ENCODE data around the gene TNFRSF18. TPM values are rescaled to one million over a fixed set of nuclear protein-coding genes. Genes with fewer than 3 reads are reported as not detected.

TNFRSF18 gene
- total and polyA plus RNA-seq, 8 donors = 0.32 to 1.2 (median 0.34) TPM; not detected in 3

DNA sequence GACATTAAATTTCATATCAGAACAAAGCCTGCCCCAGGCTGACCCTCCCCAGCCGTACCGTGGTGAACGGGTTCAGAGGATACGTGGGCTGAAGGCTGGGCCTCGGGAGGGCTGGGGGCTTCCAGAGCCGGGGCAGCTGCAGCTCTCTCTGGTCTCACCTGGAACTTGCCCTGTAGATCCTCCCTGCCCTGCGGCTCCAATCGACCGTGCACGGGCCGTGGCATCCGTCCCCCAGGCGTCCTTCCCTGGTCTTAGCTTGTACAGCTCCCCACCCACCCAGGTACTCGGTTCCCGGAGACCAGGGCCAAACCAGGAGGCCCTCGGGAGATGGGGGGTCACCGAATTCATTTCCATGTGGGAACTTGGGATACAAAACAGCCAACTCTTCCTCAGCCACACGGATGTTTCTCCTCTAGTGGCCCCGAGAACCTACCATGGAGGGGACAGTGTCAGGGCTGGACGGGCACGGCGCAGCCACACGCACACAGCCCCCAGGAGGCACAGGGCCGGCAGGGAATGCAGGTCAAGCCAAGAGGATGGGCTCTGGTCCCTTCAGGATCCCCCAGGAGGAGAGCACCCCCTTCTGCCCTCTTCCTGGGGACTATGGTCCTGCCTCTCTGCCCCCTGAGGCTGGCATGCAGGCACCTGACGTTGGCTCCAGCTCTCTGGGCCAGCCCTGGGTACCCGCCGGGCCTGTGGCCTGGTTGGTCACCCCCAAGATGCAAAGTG lies 28.8 kb upstream of the TNFRSF18 start:
- no peaks in the 10 kb centered on the region for H3K9me3 ChIP-seq
- ATAC-seq = no peak
- peaks cover 0 to 15% (median 9%) of the 10 kb centered on the region in 3 donors for H3K4me1 ChIP-seq
- no peaks in the 10 kb centered on the region for H3K27me3 ChIP-seq
- WGBS, 2 donors = 88 to 93% methylated on average over 27 of the region's 27 CpGs
- FAIRE-seq = no peak
- DNase-seq = no peak
- TF ChIP-seq, protein P1, sequence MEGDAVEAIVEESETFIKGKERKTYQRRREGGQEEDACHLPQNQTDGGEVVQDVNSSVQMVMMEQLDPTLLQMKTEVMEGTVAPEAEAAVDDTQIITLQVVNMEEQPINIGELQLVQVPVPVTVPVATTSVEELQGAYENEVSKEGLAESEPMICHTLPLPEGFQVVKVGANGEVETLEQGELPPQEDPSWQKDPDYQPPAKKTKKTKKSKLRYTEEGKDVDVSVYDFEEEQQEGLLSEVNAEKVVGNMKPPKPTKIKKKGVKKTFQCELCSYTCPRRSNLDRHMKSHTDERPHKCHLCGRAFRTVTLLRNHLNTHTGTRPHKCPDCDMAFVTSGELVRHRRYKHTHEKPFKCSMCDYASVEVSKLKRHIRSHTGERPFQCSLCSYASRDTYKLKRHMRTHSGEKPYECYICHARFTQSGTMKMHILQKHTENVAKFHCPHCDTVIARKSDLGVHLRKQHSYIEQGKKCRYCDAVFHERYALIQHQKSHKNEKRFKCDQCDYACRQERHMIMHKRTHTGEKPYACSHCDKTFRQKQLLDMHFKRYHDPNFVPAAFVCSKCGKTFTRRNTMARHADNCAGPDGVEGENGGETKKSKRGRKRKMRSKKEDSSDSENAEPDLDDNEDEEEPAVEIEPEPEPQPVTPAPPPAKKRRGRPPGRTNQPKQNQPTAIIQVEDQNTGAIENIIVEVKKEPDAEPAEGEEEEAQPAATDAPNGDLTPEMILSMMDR (IDR thresholded peaks at IDR 0.05) = no peak
- no peaks in the 10 kb centered on the region for H3K36me3 ChIP-seq
- no peak overlapping the region for H3K27ac ChIP-seq
- no peak overlapping the region for H3K4me3 ChIP-seq
- intact Hi-C loops (cut with DNase I) = no loop called here

DNA sequence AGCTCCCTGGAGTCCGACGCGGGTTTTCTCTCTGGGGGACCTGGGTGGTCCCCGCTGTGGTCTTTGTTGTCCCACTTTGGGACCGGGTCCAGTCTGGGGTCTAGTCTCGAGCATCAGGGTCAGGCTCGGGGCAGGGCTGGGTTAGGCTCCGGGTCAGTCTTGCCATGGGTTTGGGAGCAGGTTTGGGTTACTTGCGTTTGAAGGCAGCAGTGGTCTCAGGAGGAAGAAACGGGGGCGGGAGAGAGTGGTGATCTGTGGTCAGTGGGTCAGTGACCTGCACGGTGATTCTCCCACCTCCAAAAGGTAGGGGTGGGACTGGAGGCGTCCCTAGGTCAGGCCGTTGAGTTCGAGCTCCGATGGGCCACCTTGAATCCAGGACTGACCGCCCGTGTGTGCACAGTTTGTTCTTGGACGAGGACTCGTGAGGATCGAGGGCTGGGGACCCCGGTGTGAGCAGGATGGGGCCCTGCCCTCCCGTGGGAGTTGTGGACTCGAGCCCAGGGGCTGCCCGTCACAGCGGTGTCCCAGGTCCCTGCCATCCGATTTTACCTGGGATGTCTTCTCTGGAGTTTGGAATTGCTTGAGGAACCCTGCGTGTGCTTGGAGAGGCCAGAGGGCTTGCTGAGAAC lies 27.9 kb upstream of the TNFRSF18 start:
- DNase-seq (no peak), ATAC-seq (no peak), FAIRE-seq (no peak)
- Histone ChIP-seq H3K27me3 (no peaks in the 10 kb centered on the region), H3K4me1 (peaks cover 0 to 22% (median 9%) of the 10 kb centered on the region in 3 donors), H3K27ac (no peak overlapping the region), H3K9me3 (no peaks in the 10 kb centered on the region), H3K4me3 (no peak overlapping the region), H3K36me3 (no peaks in the 10 kb centered on the region)
- 93 to 97% methylated on average over 28 of the region's 28 CpGs for WGBS, 2 donors
- intact Hi-C loops (cut with DNase I) = no loop called here
- TF ChIP-seq, protein P1 (IDR thresholded peaks at IDR 0.05) = no peak

DNA sequence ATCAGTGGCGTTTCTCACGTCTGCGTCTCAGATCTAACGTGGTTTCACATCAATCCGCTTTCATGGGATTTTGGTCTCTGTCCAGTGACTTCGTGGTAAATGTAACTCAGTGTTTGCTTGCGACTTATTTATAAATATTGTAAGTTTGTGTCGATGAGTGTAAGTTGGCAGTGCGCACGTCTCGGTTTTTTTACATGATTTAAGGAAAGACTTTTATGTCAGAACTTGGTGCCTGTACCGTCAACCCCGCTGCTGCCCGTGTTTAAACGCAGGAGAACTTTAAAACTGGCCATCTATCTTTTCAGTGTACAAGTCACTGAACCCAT lies 27.1 kb upstream of the TNFRSF18 start:
- WGBS, 2 donors = 95 to 98% methylated on average over 15 of the region's 15 CpGs
- no peak for FAIRE-seq
- Histone ChIP-seq H3K36me3 (no peaks in the 10 kb centered on the region), H3K4me1 (peaks cover 0 to 22% (median 9%) of the 10 kb centered on the region in 3 donors), H3K4me3 (no peak overlapping the region), H3K9me3 (no peaks in the 10 kb centered on the region), H3K27me3 (no peaks in the 10 kb centered on the region), H3K27ac (no peak overlapping the region)
- ATAC-seq = no peak
- intact Hi-C loops (cut with DNase I) = no loop called here
- TF ChIP-seq, protein P1 (IDR thresholded peaks at IDR 0.05) = no peak
- DNase-seq = no peak

DNA sequence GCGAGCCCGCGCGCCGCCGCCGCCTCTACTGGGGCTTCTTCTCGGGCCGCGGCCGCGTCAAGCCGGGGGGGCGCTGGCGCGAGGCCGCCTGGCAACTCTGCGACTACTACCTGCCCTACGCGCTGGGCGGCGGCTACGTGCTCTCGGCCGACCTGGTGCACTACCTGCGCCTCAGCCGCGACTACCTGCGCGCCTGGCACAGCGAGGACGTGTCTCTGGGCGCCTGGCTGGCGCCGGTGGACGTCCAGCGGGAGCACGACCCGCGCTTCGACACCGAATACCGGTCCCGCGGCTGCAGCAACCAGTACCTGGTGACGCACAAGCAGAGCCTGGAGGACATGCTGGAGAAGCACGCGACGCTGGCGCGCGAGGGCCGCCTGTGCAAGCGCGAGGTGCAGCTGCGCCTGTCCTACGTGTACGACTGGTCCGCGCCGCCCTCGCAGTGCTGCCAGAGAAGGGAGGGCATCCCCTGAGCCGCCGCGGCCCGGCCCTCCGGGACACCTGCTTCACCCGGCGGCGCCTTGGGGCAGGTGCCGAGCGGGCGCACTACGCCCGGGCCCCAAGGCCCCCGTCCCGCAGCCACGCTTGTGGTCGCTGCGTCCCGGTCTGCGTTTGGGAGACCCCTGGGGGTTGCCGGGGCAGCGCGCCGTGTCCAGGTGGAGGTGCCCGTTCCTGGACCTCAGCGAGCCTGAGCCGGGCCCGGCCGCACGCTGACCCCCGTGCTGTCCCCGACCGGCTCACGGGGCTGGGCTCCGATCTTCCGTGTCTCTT lies 26.6 kb upstream of the TNFRSF18 start:
- Histone ChIP-seq H3K9me3 (no peaks in the 10 kb centered on the region), H3K4me1 (peaks cover 0 to 22% (median 9%) of the 10 kb centered on the region in 3 donors), H3K27ac (no peak overlapping the region), H3K4me3 (peak overlapping the region in 2 of 4 donors; percentile 37 to 98), H3K36me3 (peaks cover 0 to 5% (median 0%) of the 10 kb centered on the region in 3 donors), H3K27me3 (no peaks in the 10 kb centered on the region)
- FAIRE-seq (no peak), DNase-seq (peak in 2 of 6 donors; percentile 43 to 60), ATAC-seq (no peak)
- 76 to 84% methylated on average over 91 to 98 of the region's 98 CpGs for WGBS, 2 donors
- TF ChIP-seq, protein P1 (IDR thresholded peaks at IDR 0.05) = no peak
- intact Hi-C loops (cut with DNase I) = no loop called here

Measured in pancreas (tissue), 10 donors.